ENCODE measurements around the gene TREH. TPM values are rescaled to one million over a fixed set of nuclear protein-coding genes. Genes with fewer than 3 reads are reported as not detected.

Gene TREH
- total and polyA plus RNA-seq, 2 experiments from 2014 or later, result 0.36 TPM; not detected in 1

- Histone ChIP-seq H3K4me2 (no peak overlapping the region), H4K20me1 (replicated peaks; ENCODE audit: insufficient read depth) (peaks cover 22% of the 10 kb centered on the region)
Measured at GRCh38 chr11:118640332-118641154, 38.9 kb downstream of the TREH start.

More at GRCh38 chr11:118640332-118641154, 38.9 kb downstream of the TREH start:
- Mint-ChIP-seq H3K9me3 (no peaks in the 10 kb centered on the region), H3K36me3 (ENCODE audit: low read depth) (peaks cover 39% of the 10 kb centered on the region), H3K4me1 (peaks cover 9% of the 10 kb centered on the region), H3K27ac (no peak overlapping the region), H3K27me3 (ENCODE audit: insufficient read depth, low read depth, poor library complexity) (peaks cover 7% of the 10 kb centered on the region), H3K4me3 (no peak overlapping the region)
- H3K4me1 ChIP-seq (ENCODE audit: insufficient read depth), result peaks cover 13% of the 10 kb centered on the region
- H3F3A ChIP-seq (replicated peaks; ENCODE audit: low read depth), result peaks cover 13% of the 10 kb centered on the region
- no peak overlapping the region for H2AFZ ChIP-seq
- no peak overlapping the region for H3K4me3 ChIP-seq
- TF ChIP-seq STAT1 (IDR thresholded peaks at IDR 0.05; ENCODE audit: unreplicated experiment), result no peak
- TF ChIP-seq, protein P1, sequence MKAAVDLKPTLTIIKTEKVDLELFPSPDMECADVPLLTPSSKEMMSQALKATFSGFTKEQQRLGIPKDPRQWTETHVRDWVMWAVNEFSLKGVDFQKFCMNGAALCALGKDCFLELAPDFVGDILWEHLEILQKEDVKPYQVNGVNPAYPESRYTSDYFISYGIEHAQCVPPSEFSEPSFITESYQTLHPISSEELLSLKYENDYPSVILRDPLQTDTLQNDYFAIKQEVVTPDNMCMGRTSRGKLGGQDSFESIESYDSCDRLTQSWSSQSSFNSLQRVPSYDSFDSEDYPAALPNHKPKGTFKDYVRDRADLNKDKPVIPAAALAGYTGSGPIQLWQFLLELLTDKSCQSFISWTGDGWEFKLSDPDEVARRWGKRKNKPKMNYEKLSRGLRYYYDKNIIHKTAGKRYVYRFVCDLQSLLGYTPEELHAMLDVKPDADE (IDR thresholded peaks at IDR 0.05), result no peak
- TF ChIP-seq EZH2phosphoT487 (IDR thresholded peaks at IDR 0.05; ENCODE audit: unreplicated experiment), result no peak
- TF ChIP-seq NANOG (IDR thresholded peaks at IDR 0.05; ENCODE audit: borderline replicate concordance), result no peak
- TF ChIP-seq, protein P2, sequence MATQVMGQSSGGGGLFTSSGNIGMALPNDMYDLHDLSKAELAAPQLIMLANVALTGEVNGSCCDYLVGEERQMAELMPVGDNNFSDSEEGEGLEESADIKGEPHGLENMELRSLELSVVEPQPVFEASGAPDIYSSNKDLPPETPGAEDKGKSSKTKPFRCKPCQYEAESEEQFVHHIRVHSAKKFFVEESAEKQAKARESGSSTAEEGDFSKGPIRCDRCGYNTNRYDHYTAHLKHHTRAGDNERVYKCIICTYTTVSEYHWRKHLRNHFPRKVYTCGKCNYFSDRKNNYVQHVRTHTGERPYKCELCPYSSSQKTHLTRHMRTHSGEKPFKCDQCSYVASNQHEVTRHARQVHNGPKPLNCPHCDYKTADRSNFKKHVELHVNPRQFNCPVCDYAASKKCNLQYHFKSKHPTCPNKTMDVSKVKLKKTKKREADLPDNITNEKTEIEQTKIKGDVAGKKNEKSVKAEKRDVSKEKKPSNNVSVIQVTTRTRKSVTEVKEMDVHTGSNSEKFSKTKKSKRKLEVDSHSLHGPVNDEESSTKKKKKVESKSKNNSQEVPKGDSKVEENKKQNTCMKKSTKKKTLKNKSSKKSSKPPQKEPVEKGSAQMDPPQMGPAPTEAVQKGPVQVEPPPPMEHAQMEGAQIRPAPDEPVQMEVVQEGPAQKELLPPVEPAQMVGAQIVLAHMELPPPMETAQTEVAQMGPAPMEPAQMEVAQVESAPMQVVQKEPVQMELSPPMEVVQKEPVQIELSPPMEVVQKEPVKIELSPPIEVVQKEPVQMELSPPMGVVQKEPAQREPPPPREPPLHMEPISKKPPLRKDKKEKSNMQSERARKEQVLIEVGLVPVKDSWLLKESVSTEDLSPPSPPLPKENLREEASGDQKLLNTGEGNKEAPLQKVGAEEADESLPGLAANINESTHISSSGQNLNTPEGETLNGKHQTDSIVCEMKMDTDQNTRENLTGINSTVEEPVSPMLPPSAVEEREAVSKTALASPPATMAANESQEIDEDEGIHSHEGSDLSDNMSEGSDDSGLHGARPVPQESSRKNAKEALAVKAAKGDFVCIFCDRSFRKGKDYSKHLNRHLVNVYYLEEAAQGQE (IDR thresholded peaks at IDR 0.05; ENCODE audit: unreplicated experiment), result no peak
- no peak for TF ChIP-seq POLR2AphosphoS5 (IDR thresholded peaks at IDR 0.05; ENCODE audit: low read depth)
- no peak for TF ChIP-seq EZH2 (IDR thresholded peaks at IDR 0.05; ENCODE audit: low read depth, unreplicated experiment)
- TF ChIP-seq ZNF114 (CRISPR knock-in tag; IDR thresholded peaks at IDR 0.05), result no peak
- peak in 1 of 2 experiments; percentile 46; a peak in 2 of 4 replicates for TF ChIP-seq CTCF (conservative IDR thresholded peaks at IDR 0.05; ENCODE audit: low read depth in 2 of 2)
- peak; percentile 11 for DNase-seq (ENCODE audit: low spot score)
- peaks cover 17% of the 10 kb centered on the region for H3K36me3 ChIP-seq (ENCODE audit: insufficient read depth)
- ATAC-seq, result peak; percentile 19; the same call in 2 of the 3 replicates
- no peak overlapping the region for H3K27ac ChIP-seq (ENCODE audit: low read depth)
- H3K27me3 ChIP-seq (ENCODE audit: insufficient read depth), result no peaks in the 10 kb centered on the region
- H3K79me2 ChIP-seq (replicated peaks; ENCODE audit: insufficient read depth), result 0 out of 2 replicates have a peak, but pooled peaks cover 3% of the 10 kb centered on the region
- no peaks in the 10 kb centered on the region for H3K9me2 ChIP-seq (ENCODE audit: insufficient read depth)
